Activated naive CD4-positive, alpha-beta T cell treated with Interleukin-2 at 50 U/mL for 16 hours (primary cell): Measurements from ENCODE around the gene GABBR2.
"Not testable (repeated sequence)": the region's sequence is repeated elsewhere in the genome, so short reads cannot be mapped to it uniquely, and the experiment has no call there.

Experiments used
- DNase-seq: peaks from one replicate; pipeline ENCODE4 v3.0.0-alpha.2; 2020

Gene GABBR2

DNA sequence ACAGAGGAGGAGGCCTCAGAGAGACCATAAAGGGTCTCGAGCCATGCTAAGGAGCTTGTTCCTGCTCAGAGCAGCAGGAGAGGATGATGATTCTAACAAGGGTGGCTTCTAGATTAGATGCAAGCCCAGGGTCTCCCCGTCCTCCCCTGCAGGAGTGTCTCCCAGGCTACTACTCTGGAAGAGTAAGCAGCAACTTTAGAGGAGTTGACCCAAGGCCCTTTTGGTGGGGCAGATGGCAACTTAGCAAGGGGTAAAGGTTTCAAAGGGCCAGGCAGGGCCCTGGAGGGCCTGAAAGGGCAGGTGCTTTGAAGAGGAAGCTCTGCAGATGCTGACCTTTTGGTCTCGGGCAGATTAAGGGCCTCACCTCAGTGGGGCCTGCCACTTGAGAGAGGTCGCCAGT is 174.9 kb downstream of the GABBR2 start:
- no peak for DNase-seq

DNA sequence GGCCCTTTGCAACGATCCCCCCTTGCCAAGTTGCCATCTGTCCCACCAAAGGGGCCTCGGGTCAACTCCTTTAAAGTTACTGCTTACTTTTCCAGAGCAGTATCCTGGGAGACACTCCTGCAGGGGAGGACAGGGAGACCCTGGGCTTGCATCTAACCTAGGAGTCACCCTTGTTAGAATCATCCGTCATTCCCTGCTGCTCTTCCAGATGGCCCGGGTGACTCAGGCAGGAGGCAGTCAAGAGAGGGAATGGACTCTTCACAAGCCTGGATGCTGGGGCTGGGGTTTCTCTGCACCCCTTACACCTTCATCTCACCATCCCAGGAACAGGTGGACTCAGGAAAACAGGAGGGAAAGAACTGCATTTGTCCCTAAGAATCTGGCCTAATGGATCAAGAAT is 175.6 kb downstream of the GABBR2 start:
- DNase-seq, result no peak

- DNase-seq, result no peak
Measured at GRCh38 chr9:98532574-98532973, 176.2 kb downstream of the GABBR2 start.

DNA sequence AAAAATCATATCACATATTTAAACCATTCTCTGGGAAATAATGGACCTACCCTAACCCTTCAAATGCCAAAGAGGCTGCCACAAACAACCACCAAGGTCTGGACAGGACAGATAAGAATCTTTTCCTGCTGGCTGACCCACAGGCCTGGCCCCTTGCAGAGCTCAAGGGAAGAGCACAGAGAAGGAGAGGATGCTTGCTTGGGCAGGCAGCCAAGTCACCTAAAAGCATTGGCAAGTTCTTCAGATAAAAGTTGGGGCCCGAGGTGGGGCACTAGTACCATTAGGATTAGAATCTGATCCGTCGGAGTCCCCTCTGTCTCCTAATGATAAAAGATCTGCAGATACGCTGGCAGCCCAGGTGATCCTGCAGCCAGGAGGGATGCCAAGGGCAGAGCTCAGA is 176.6 kb downstream of the GABBR2 start:
- no peak for DNase-seq

DNA sequence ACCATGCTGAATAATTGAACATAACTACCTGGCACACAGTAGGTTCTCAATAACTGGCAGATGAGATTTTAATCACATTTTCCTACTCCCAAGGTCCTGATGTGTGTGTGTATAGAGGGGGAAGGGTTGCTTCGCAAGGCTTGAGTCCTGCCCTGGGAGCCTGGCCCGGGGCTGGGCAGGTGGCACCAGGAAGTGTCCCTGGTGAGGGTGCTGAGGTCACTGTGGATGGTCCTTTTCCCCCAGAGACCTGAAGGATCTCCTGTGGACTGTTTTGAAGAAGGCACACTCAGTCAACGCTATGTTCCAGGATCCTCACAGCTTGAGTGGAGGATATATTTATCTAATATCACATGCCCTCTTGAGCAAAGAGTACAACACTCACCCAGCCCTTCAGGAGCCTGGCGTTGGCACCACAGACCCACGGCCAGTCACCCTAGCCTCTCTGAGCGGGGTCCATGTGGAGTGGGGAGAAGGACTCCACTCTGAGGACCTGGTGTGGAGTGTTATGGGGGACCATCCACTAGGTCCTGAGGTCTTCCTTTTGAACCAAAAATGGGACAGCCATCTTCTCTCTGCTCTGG is 177.8 kb downstream of the GABBR2 start:
- no peak for DNase-seq

DNA sequence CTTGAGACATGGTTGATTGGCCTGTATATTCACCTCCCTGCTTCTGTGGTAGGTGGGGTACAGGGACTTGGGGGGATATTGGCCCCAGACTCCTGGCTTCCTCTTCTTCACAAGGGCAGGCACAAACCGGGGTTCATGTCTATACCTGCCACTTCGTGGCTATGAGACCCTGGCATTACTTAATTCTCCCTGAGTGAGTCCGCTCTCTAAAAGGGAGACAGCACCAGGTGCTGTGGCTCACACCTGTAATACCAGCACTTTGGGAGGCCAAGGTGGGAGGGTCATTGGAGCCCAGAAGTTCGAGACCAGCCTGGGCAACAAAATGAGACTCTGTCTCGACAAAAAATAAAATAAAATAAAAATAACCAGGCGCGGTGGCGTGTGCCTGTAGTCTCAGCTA is 178.5 kb downstream of the GABBR2 start:
- DNase-seq, result no peak

DNA sequence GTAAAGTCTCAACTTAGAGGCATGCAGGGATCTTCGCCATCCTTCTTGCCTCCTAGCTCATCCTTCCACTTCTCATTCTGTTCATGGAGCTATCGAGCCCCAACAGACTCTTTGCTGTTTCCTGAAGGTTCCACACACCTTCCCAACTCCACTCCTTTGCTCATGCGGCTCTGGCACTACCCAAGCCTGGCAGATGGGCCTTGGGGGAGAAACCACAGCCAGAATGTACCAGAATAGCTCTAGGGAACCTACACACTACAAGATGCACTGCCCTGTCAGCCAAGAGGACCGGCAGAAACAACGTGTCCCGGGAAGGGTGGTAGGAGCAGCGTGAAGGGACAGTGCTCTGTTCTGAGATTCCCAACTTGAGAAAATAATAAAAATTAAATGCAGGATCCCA is 178.9 kb downstream of the GABBR2 start:
- DNase-seq, result no peak

DNA sequence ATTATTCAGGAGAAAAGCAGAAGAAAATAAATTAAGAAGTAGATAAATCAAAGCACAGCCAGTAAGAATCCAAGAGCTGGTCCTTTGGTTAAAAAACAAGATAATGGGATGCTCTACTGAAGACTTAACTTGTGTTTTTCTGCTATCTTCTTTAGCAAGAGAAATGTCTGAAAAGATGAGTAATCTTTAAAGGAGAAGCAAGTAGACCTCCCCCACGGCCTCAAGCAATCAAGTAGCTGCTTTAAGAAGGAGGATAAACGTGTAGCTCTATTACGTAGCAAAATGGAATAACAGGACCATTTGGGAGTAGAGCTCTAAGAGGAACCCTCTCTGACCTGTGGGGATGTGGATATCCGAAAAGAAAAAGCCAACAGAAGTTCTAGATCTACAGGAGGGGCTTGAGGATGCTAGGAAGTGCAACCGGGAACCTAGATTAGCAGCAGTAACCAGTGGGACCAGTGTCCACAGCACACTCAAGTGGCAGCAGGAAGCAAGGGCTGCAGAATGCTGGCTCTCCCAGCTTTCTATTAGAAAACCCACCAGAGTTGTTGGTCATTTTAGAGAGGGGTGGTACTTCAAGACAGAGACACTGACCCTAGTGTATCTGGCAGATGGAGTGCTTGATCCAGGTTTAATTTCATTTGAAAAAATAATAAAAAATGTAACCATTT is 185.4 kb downstream of the GABBR2 start:
- no peak for DNase-seq

GRCh38 chr9:98522487-98522886 is 186.2 kb downstream of the GABBR2 start:
- DNase-seq, result no peak

DNA sequence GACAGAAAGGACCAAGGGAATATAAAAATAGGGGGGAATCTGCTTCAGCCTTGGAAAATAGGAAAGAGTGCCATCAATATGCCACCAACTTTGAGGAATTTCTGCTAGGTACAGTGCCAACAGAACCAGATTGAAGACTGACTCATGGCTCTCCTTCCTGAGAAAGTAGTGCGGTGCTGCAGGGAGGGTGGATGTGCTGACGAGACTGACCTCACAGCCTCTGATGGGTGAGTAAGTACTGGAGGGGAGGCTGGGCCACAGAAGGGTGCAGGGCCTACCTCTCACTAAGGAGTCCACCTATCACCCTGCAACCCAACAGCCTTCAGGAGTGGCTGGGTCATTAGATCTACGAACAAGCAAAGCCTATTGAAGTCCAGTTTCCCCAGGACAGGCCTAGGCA is 187.6 kb downstream of the GABBR2 start:
- no peak for DNase-seq

GRCh38 chr9:98520221-98520960 is 188.3 kb downstream of the GABBR2 start:
- no peak for DNase-seq

DNA sequence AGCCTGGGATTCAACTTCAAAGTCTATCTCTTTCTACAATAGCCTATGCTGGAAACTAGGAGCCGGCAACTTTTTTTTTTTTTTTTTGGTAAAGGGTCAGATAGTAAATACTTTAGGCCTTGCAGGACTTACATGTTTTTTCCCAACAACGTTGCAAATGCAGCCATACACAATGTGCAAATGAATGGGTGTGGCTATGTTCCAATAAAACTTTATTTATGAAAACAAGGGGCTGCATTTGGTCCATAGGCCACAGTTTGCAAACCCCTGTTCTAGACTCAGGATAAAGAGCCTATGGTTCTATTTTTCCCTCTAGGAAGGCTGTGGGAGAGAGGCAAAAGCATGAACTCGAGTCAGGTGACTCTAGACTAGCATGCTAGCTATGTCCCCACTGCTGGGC is 189.1 kb downstream of the GABBR2 start:
- DNase-seq, result no peak

GRCh38 chr9:98518556-98518955 is 190.2 kb downstream of the GABBR2 start:
- no peak for DNase-seq

DNA sequence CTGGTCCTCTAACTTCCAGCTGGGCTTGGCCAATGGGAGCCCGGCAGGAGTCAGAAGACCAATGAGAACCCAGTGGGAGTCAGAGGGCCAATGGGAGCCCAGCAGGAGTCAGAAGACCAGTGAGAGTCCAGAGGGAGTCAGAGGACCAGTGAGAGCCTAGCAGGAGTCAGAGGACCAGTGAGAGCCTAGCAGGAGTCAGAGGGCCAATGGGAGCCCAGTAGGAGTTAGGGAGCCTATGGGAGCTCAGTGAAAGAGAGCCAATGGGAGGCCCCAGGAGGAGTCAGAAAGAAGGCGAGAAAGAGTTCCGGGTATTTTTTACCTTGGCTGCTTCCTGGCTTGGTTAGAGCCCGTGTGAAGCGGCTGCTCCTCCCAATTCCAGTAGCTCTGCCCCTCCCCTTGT is 191.0 kb downstream of the GABBR2 start:
- DNase-seq, result no peak

DNA sequence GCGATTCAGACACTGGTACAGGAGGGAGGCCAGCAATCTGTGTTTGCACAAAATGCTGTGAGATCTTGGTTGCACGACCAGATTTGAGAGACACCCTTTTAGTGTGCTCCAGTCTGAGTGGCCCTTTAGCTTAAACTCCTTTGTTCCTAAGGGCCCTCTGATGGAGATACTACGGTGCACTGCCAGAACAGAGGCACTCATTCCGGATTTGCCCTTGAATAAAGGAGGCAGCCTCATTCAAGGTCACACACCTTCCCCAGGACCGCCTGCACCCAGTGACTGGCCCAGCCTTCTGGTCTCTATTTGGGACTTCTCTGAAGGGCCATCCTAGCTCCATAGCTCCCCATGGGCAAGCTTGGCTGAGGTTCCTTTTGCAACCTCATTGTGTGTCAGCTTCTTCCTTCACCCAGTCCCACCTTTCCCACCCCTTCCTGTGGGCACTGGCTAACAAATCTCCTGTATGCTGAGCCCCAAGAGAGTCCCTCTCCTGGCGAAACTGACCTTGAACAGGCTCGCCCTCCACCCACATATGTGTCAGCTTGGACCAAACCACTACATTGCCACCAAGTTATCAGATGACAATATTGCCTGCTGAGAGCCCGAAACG is 191.7 kb downstream of the GABBR2 start:
- no peak for DNase-seq

GRCh38 chr9:98516205-98516896 is 192.4 kb downstream of the GABBR2 start:
- no peak for DNase-seq

- no peak for DNase-seq
Measured at GRCh38 chr9:98515506-98516204, 193.1 kb downstream of the GABBR2 start.

GRCh38 chr9:98514841-98515240 is 193.9 kb downstream of the GABBR2 start:
- no peak for DNase-seq

DNA sequence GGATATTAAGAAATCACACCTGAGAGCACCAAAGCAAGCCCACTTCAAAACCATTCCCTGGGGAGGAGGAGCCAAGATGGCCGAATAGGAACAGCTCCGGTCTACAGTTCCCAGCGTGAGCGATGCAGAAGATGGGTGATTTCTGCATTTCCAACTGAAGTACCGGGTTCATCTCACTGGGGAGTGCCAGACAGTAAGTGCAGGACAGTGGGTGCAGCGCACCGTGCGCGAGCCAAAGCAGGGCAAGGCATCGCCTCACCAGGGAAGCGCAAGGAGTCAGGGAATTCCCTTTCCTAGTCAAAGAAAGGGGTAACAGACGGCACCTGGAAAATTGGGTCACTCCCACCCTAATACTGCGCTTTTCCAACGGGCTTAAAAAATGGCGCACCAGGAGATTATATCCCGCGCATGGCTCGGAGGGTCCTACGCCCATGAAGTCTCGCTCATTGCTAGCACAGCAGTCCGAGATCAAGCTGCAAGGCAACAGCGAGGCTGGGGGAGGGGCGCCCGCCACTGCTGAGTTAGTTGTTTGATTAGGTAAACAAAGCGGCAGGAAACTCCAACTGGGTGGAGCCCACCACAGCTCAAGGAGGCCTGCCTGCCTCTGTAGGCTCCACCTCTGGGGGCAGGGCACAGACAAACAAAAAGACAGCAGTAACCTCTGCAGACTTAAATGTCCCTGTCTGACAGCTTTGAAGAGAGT is 200.4 kb downstream of the GABBR2 start:
- DNase-seq, result not testable (repeated sequence)

GRCh38 chr9:98506422-98507054 is 202.2 kb downstream of the GABBR2 start:
- no peak for DNase-seq
